Measurements from ENCODE around the gene AKAP6.

Gene AKAP6

GRCh38 chr14:32683679-32684078 is 354.6 kb downstream of the AKAP6 start:
- Mint-ChIP-seq H3K27ac (no peak overlapping the region), H3K4me3 (no peak overlapping the region), H3K9me3 (peaks cover 19% of the 10 kb centered on the region), H3K36me3 (no peaks in the 10 kb centered on the region), H3K4me1 (no peaks in the 10 kb centered on the region)
- DNase-seq (ENCODE audit: low spot score in 2 of 2), result no peak
- ATAC-seq, result no peak

- ATAC-seq (no peak), DNase-seq (ENCODE audit: low spot score in 2 of 2) (no peak)
- Mint-ChIP-seq H3K36me3 (no peaks in the 10 kb centered on the region), H3K4me3 (no peak overlapping the region), H3K4me1 (no peaks in the 10 kb centered on the region), H3K9me3 (peaks cover 3% of the 10 kb centered on the region), H3K27ac (no peak overlapping the region)
Measured at GRCh38 chr14:32688941-32689340, 359.8 kb downstream of the AKAP6 start.

- Mint-ChIP-seq H3K9me3 (peaks cover under 1% of the 10 kb centered on the region), H3K4me1 (no peaks in the 10 kb centered on the region), H3K27ac (no peak overlapping the region), H3K4me3 (no peak overlapping the region), H3K36me3 (no peaks in the 10 kb centered on the region)
- DNase-seq (ENCODE audit: low spot score in 2 of 2) (no peak), ATAC-seq (no peak)
Measured at GRCh38 chr14:32692441-32692840, 363.3 kb downstream of the AKAP6 start.

DNA sequence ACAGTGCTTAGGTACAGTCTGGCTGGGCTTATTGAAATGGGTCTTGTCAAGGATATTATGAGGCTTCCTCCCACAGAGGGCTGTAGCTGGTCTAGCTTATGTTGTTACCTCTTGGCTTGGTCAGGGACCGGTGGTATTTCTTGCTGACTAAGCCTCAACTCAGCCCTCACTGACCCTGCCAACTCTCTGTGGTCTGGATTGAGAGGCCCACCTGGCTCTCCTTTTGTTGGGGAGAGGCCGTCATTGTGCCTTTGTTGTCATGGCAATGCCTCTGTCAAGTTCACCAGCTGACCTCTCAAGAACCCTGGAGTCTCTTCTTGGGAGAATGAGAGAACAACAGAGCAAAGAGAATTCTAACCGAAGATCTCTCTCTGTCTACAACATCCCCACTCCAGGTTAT is 364.0 kb downstream of the AKAP6 start:
- no peak overlapping the region for H3K4me3 Mint-ChIP-seq

GRCh38 chr14:32694795-32695449 is 365.8 kb downstream of the AKAP6 start:
- DNase-seq (ENCODE audit: low spot score in 2 of 2), result no peak
- Mint-ChIP-seq H3K36me3 (no peaks in the 10 kb centered on the region), H3K4me3 (no peak overlapping the region), H3K4me1 (no peaks in the 10 kb centered on the region), H3K9me3 (peaks cover 4% of the 10 kb centered on the region), H3K27ac (no peak overlapping the region)
- ATAC-seq, result no peak

More for the DNA sequence above, 364.0 kb downstream of the AKAP6 start:
- no peak for DNase-seq (ENCODE audit: low spot score in 2 of 2)
- Mint-ChIP-seq H3K36me3 (no peaks in the 10 kb centered on the region), H3K4me1 (no peaks in the 10 kb centered on the region), H3K27ac (no peak overlapping the region), H3K9me3 (no peaks in the 10 kb centered on the region)
- ATAC-seq, result no peak

DNA sequence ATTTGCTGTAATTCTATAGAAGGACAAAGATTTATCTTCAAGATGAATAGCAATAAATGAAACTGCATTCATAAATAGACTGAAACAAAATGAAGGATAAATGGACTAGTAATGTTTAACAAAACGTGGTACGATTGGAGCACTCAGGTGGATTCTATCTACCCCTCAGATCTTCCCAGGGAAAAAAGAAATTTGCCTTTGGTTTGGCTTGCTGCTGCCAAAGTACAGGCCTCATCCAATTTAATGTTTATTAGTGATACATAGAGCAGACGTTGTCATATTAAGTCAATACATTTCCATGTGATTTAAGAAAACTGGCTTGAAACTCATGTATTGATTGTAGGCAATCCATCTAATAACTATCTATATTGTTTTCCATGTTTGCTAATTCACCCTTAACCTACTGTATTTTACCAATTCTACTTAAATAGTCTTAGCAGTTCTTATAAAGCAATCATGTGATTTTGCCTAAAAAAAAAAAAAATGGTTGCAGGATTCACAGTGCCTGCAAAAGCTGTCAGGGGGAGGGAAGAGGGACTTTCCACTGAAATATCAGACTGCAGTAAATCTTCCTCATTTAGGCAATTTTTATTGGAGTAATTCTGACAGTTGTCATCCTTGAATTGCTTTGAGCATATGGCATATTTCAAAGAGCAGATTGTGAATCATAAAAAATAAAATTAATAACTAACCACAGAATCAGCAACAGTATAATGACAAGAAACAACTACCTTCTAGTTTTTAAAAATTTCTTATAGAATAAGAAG is 367.4 kb downstream of the AKAP6 start:
- H3K9me3 Mint-ChIP-seq, result peaks cover 4% of the 10 kb centered on the region
- no peaks in the 10 kb centered on the region for H3K36me3 Mint-ChIP-seq
- H3K4me3 Mint-ChIP-seq, result no peak overlapping the region
- ATAC-seq (no peak), DNase-seq (ENCODE audit: low spot score in 2 of 2) (no peak)
- no peak overlapping the region for H3K27ac Mint-ChIP-seq
- no peaks in the 10 kb centered on the region for H3K4me1 Mint-ChIP-seq

DNA sequence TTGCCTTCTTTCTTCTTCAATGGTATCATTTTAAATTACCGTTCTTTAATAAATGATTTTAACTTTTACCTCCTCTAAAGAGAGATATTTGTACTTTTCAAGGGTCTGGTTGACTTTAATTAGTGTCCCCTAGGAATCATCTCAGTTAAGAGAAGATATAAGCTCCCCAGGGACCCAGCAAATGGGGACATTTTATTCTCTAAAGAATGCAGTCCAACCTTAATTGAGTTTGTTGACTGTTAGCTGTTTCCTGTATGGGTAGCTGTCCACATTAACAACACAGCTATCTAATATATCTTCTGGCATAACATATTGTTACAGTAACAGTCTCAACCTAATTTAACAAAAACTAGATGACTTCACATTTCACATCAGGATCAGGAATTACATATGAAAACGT is 368.0 kb downstream of the AKAP6 start:
- Mint-ChIP-seq H3K4me1 (no peaks in the 10 kb centered on the region), H3K4me3 (no peak overlapping the region), H3K27ac (no peak overlapping the region), H3K9me3 (peaks cover 4% of the 10 kb centered on the region), H3K36me3 (no peaks in the 10 kb centered on the region)
- ATAC-seq, result no peak
- DNase-seq (ENCODE audit: low spot score in 2 of 2), result no peak

GRCh38 chr14:32697704-32698103 is 368.6 kb downstream of the AKAP6 start:
- Mint-ChIP-seq H3K27ac (no peak overlapping the region), H3K4me1 (no peaks in the 10 kb centered on the region)

DNA sequence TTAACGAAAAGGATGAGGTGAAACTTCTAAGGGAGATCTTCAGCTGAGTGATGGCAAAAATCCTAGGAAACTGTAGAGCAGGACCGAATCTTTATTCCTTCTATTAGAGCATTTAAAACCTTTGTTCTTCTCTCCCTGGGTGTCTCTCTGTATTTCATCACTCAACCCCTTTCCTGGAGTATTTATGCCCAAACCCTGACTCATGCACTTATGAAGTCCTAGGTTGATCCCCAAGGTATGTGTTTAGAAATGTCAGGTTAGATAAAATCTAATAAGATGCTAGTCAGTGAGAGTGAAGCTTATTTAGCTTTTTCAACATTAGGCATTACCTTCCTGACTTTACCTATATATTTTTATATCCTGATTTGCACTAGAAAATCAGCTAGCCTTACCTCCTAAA is 369.7 kb downstream of the AKAP6 start:
- Mint-ChIP-seq H3K36me3 (no peaks in the 10 kb centered on the region), H3K4me3 (no peak overlapping the region), H3K9me3 (peaks cover 4% of the 10 kb centered on the region), H3K4me1 (no peaks in the 10 kb centered on the region), H3K27ac (no peak overlapping the region)
- no peak for ATAC-seq
- no peak for DNase-seq (ENCODE audit: low spot score in 2 of 2)

More at GRCh38 chr14:32697704-32698103, 368.6 kb downstream of the AKAP6 start:
- Mint-ChIP-seq H3K9me3 (peaks cover 4% of the 10 kb centered on the region), H3K36me3 (no peaks in the 10 kb centered on the region), H3K4me3 (no peak overlapping the region)
- ATAC-seq (no peak), DNase-seq (ENCODE audit: low spot score in 2 of 2) (no peak)

GRCh38 chr14:32701475-32701874 is 372.4 kb downstream of the AKAP6 start:
- H3K36me3 Mint-ChIP-seq, result no peaks in the 10 kb centered on the region
- peaks cover 4% of the 10 kb centered on the region for H3K9me3 Mint-ChIP-seq
- H3K27ac Mint-ChIP-seq, result no peak overlapping the region
- no peaks in the 10 kb centered on the region for H3K4me1 Mint-ChIP-seq
- H3K4me3 Mint-ChIP-seq, result no peak overlapping the region
- no peak for ATAC-seq
- DNase-seq (ENCODE audit: low spot score in 2 of 2), result no peak

DNA sequence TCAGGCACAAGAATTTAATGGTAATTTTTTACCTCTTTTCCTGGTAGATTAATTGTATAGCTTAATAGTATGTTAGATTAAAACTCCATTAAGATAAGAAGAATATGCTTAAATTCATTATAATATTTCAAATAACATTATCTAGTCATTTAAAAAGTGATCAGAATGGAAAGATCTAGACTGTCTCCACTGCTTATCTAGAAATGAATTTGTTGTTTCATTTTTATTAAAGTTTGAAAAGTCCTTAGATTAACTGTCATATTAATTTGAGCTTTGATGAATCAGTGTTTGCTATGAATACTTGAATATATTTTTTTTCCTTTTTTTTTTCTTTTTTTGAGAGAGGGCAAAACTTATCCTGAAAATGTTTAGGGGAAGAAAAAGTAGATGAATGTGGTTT is 373.0 kb downstream of the AKAP6 start:
- Mint-ChIP-seq H3K27ac (no peak overlapping the region), H3K4me3 (no peak overlapping the region), H3K9me3 (peaks cover 4% of the 10 kb centered on the region), H3K36me3 (no peaks in the 10 kb centered on the region), H3K4me1 (no peaks in the 10 kb centered on the region)
- ATAC-seq (no peak), DNase-seq (ENCODE audit: low spot score in 2 of 2) (no peak)

- H3K4me3 Mint-ChIP-seq, result no peak overlapping the region
- H3K4me1 Mint-ChIP-seq, result no peaks in the 10 kb centered on the region
- no peak overlapping the region for H3K27ac Mint-ChIP-seq
- ATAC-seq (peak; percentile 37), DNase-seq (ENCODE audit: low spot score in 2 of 2) (no peak)
- H3K36me3 Mint-ChIP-seq, result no peaks in the 10 kb centered on the region
- peaks cover 4% of the 10 kb centered on the region for H3K9me3 Mint-ChIP-seq
Measured at GRCh38 chr14:32702562-32702961, 373.5 kb downstream of the AKAP6 start.

DNA sequence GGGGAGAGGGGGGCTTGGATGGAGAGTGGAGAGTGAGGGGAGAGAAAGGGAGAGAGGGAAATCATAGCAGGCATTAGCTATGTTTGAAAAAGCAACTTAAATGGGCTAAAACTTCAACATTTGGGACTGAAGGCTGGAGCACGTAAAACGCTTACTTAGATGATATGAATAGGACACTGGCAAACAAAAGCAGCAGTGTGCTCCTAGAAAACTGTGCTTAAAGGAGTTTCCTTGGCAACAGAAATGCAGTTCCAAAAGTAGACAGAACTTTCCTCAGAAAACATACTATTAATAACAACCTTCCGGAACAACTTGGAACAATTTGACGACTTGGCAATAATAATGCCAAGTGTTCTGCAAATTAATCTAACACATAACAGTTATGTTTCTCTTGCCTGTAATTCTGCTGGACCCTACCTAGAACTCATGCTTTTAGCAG is 374.1 kb downstream of the AKAP6 start:
- ATAC-seq, result no peak
- Mint-ChIP-seq H3K4me1 (no peaks in the 10 kb centered on the region), H3K36me3 (no peaks in the 10 kb centered on the region), H3K4me3 (no peak overlapping the region), H3K27ac (no peak overlapping the region), H3K9me3 (peaks cover 7% of the 10 kb centered on the region)
- no peak for DNase-seq (ENCODE audit: low spot score in 2 of 2)

DNA sequence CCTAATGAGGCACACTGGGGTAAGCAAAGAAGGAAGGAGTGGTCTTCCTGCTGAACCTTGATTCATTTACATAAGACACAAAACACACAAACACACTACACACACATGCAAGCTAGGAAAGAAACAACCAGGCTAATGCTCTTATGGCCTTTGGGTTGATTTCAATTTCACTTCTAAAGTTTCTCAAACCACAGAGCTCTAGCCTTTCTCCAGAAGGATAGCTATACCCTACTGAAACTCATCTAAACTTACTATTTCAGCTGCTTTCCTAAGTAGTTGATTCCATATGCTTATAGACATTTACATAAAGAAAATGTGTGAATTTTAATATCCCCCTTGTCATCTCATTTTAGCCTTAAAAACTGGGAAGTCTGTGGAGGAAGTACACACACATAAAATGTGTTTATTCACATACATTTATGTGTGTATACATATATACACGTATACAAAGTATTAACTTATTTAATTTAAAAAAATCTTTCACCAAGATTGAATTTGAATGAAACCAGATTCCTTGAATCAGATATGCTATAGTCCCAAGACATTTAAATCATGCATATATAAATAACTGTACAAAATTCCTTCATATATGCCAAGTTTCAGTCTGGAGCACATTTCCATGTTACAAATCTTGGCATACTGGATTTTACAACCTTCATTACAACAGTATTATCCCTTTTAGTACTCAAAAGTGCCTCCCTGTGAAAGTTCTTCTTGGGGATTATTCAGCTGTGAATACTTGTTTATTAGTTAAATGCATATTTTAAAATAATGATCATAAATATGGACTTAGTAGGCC is 377.8 kb downstream of the AKAP6 start:
- H3K36me3 Mint-ChIP-seq, result no peaks in the 10 kb centered on the region
- H3K9me3 Mint-ChIP-seq, result peaks cover 3% of the 10 kb centered on the region
- no peak overlapping the region for H3K27ac Mint-ChIP-seq
- no peak for ATAC-seq
- no peaks in the 10 kb centered on the region for H3K4me1 Mint-ChIP-seq
- no peak for DNase-seq (ENCODE audit: low spot score in 2 of 2)
- no peak overlapping the region for H3K4me3 Mint-ChIP-seq

DNA sequence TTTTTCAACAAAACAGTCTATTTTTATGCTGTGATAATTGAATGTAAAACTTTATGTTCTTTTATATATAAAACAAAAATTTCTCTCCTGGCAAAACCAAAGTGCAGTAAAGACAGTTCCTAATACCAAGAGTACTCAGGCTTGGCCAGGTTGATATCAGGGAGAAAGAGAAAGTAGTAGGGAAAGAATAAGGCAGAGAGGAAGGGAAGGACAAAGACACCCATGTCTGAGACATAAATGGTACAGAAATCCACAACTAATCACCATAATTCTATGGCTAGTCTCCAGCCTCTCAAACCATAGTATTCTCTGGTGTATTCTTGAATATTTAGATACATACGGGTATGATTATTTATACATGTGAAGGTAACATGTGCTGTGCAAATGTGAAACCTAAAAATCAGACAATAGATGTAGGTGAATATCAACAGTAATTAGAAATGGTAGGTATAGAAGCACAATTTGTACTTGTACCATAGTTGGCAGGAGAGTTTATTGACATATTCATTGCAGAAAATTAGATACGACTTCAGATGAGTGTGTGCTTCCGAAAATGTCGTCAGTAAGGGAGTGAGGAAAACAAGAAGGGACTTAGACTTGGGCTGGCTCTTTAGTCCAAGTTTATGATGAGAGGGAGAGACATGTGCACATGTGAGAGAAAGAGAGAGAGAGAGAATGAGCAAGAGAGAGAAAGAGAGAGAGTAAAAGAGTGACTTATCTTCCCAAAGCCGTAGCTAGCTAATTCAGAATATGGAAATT is 378.8 kb downstream of the AKAP6 start:
- H3K9me3 Mint-ChIP-seq, result peaks cover 7% of the 10 kb centered on the region
- H3K4me1 Mint-ChIP-seq, result no peaks in the 10 kb centered on the region
- no peak for DNase-seq (ENCODE audit: low spot score in 2 of 2)
- no peaks in the 10 kb centered on the region for H3K36me3 Mint-ChIP-seq
- no peak for ATAC-seq
- H3K27ac Mint-ChIP-seq, result no peak overlapping the region
- H3K4me3 Mint-ChIP-seq, result no peak overlapping the region
